ENCODE measurements around the gene EIPR1.
"Not testable (repeated sequence)": the region's sequence is repeated elsewhere in the genome, so short reads cannot be mapped to it uniquely, and the experiment has no call there.

Gene EIPR1

DNA sequence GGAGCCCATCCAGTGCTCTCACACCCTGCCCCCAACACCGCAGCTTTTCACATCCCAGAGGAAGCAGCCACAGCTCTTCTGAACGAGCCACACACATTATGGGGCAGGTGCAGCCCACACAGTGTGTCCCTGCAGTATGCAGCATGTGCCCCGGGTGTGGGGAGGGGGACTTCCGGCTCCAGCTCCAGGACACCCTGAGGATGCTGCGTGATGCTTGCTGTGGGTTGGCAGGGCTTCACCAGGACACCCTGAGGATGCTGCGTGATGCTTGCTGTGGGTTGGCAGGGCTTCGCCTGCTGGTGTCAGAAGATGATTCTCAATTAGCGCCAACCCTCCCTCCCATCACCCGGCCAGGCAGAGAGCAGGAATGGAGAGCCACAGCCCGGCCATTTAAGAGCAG lies 193.9 kb downstream of the EIPR1 start:
- H3K9me3 Mint-ChIP-seq: peaks cover 11% of the 10 kb centered on the region
- peaks cover 34% of the 10 kb centered on the region for H3K36me3 Mint-ChIP-seq (ENCODE audit: low read depth)
- H3K27me3 Mint-ChIP-seq (ENCODE audit: low read depth): no peaks in the 10 kb centered on the region
- H3K27ac Mint-ChIP-seq: no peak overlapping the region
- H3K4me1 Mint-ChIP-seq: no peaks in the 10 kb centered on the region
- H3K4me3 Mint-ChIP-seq: no peak overlapping the region
- TF ChIP-seq, protein P1, sequence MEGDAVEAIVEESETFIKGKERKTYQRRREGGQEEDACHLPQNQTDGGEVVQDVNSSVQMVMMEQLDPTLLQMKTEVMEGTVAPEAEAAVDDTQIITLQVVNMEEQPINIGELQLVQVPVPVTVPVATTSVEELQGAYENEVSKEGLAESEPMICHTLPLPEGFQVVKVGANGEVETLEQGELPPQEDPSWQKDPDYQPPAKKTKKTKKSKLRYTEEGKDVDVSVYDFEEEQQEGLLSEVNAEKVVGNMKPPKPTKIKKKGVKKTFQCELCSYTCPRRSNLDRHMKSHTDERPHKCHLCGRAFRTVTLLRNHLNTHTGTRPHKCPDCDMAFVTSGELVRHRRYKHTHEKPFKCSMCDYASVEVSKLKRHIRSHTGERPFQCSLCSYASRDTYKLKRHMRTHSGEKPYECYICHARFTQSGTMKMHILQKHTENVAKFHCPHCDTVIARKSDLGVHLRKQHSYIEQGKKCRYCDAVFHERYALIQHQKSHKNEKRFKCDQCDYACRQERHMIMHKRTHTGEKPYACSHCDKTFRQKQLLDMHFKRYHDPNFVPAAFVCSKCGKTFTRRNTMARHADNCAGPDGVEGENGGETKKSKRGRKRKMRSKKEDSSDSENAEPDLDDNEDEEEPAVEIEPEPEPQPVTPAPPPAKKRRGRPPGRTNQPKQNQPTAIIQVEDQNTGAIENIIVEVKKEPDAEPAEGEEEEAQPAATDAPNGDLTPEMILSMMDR (IDR thresholded peaks at IDR 0.05; ENCODE audit: unreplicated experiment in 3 of 3): no peak

DNA sequence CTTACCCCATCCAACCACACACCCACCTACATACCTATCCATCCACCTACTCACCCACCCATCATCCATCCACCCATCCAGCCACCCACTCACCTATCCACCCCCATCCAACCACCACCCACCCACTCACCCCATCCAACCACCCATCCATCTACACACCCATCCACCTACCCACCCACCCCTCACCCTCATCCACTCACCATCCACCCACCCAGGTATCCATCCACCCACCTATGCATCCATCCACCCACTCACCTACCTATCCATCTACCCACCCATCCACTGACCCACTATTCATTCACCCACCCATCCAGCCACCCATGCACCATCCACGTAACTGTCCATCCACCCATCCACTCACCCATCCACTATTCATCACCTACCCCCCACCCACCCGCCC lies 194.8 kb downstream of the EIPR1 start:
- H3K4me1 Mint-ChIP-seq: no peaks in the 10 kb centered on the region
- TF ChIP-seq, protein P1 (IDR thresholded peaks at IDR 0.05; ENCODE audit: unreplicated experiment in 3 of 3): no peak
- H3K27ac Mint-ChIP-seq: no peak overlapping the region
- H3K9me3 Mint-ChIP-seq: peaks cover 11% of the 10 kb centered on the region
- H3K4me3 Mint-ChIP-seq: no peak overlapping the region
- H3K27me3 Mint-ChIP-seq (ENCODE audit: low read depth): no peaks in the 10 kb centered on the region
- peaks cover 33% of the 10 kb centered on the region for H3K36me3 Mint-ChIP-seq (ENCODE audit: low read depth)

DNA sequence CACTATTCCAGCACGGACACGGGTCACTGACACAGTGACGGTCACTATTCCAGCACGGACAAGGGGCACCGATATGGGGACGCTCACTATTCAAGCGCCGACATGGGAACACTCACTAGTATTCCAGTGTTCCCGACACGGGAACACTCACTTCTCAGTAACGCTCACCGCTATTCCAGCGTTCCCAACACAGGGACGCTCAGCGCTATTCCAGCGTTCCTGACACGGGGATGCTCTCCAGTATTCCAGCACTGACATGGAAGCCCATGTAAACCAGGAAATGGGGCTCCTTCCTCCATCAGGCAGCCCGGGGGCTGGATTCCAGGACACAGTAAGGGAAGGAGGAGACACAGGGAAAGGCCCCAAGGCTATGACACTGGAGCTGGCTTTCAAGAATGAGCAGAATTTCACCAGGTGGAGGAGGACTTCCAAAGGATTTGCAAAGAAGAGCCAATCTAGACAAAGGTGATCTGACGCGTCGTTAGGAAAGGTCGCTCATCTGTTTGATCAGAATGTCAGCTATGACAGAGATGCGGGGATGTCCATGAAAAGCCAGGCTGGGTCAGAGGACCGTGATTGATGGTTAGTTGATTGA lies 196.1 kb downstream of the EIPR1 start:
- Mint-ChIP-seq H3K9me3 (peaks cover 11% of the 10 kb centered on the region), H3K4me1 (no peaks in the 10 kb centered on the region), H3K27me3 (ENCODE audit: low read depth) (peaks cover 7% of the 10 kb centered on the region), H3K36me3 (ENCODE audit: low read depth) (peaks cover 36% of the 10 kb centered on the region), H3K4me3 (no peak overlapping the region), H3K27ac (no peak overlapping the region)
- TF ChIP-seq, protein P1 (IDR thresholded peaks at IDR 0.05; ENCODE audit: unreplicated experiment in 3 of 3): no peak

DNA sequence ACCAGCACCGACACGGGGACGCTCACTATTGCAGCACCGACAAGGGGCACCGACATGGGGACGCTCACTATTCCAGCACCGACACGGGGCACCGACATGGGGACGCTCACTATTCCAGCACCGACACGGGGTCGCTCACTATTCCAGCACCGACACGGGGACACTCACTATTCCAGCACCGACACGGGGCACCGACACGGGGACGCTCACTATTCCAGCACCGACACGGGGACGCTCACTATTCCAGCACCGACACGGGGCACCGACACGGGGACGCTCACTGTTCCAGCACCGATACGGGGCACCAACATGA lies 196.8 kb downstream of the EIPR1 start:
- not testable (repeated sequence) for H3K4me3 Mint-ChIP-seq; H3K27ac Mint-ChIP-seq; H3K4me1 Mint-ChIP-seq; H3K27me3 Mint-ChIP-seq (ENCODE audit: low read depth)
- Mint-ChIP-seq H3K36me3 (ENCODE audit: low read depth) (peaks cover 31% of the 10 kb centered on the region), H3K9me3 (peaks cover 11% of the 10 kb centered on the region)

DNA sequence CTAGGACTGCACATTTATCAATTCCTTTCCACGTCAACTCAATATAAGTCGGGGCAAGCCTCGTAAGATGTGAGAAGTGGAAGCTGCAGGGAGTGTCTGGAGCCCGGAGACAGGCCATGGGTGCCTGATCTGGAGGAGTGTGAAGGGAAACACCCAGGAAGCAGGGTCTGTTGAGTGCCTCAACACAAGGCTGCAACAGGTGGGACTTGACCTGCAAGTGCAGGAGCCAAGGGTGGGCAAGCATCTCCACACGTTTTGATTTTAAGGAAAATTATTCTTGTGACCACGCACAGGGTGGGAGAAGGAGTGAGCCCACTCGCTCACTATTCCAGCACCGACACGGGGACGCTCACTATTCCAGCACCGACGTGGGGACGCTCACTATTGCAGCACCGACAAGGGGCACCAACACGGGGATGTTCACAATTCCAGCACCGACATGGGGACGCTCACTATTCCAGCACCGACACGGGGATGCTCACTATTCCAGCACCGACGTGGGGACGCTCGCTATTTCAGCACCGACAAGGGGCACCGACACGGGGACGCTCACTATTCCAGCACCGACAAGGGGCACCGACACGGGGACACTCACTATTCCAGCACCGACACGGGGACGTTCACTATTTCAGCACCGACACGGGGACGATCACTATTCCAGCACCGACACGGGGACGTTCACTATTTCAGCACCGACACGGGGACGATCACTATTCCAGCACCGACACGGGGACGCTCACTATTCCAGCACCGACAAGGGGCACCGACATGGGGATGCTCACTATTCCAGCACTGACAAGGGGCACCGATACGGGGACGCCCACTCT lies 197.3 kb downstream of the EIPR1 start:
- Mint-ChIP-seq H3K9me3 (peaks cover 11% of the 10 kb centered on the region), H3K4me1 (no peaks in the 10 kb centered on the region), H3K27ac (no peak overlapping the region), H3K4me3 (no peak overlapping the region), H3K36me3 (ENCODE audit: low read depth) (peaks cover 27% of the 10 kb centered on the region), H3K27me3 (ENCODE audit: low read depth) (peaks cover 7% of the 10 kb centered on the region)
- TF ChIP-seq, protein P1 (IDR thresholded peaks at IDR 0.05; ENCODE audit: unreplicated experiment in 3 of 3): no peak

DNA sequence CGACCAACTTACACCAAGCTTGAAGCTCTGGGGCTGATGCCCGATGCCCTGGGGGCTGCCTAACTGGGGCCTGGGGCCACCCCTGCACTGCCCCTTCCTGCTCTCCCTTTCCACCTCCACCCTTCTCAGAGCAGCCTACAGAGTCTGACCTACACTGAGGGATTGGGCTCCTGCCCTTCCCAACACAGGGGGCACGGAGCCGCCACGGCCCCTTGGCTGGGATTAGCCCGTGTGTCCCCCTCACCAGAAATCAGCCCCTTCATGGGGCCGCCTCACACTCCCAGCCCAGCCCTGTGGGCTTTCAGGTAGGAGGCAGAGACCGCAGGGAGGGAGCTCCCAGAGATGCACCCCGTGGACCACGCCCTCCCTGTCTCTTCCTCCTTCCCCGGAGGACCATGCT lies 198.0 kb downstream of the EIPR1 start:
- Mint-ChIP-seq H3K36me3 (ENCODE audit: low read depth) (peaks cover 24% of the 10 kb centered on the region), H3K27ac (no peak overlapping the region), H3K27me3 (ENCODE audit: low read depth) (peaks cover 7% of the 10 kb centered on the region), H3K4me1 (no peaks in the 10 kb centered on the region), H3K4me3 (no peak overlapping the region), H3K9me3 (peaks cover 11% of the 10 kb centered on the region)
- TF ChIP-seq, protein P1 (IDR thresholded peaks at IDR 0.05; ENCODE audit: unreplicated experiment in 3 of 3): no peak
